K562 (cell line): ENCODE results near the gene GAB1. TPM values are rescaled to one million over a fixed set of nuclear protein-coding genes. Genes with fewer than 3 reads are reported as not detected.

Source experiments
- BRD4 ChIP-seq: fragments of 200-600 bp; sonication (generic); IDR thresholded peaks from 2 replicates; pipeline ENCODE4 v1.6.1; 2017; ENCODE audit warnings: inconsistent platforms
- CBX3 ChIP-seq, 2 experiments: IDR thresholded peaks; 1 replicate in 1 of 2; 2 replicates in 1 of 2; pipeline ENCODE4 v1.6.1; 2012; ENCODE audit warnings: inconsistent platforms in 2 of 2, low read length in 2 of 2, borderline replicate concordance in 1 of 2, control low read depth in 1 of 2
- ESRRA ChIP-seq: fragments of 450-650 bp; IDR thresholded peaks from 2 replicates; pipeline ENCODE4 v1.6.1; 2014; ENCODE audit warnings: low read depth, mild to moderate bottlenecking, moderate library complexity, borderline replicate concordance
- HCFC1 ChIP-seq: IDR thresholded peaks from 2 replicates; pipeline ENCODE4 v1.6.1; 2012; ENCODE audit warnings: low read depth, low read length, improper control_type of control experiment
- HNRNPLL ChIP-seq: fragments of 200-400 bp; formaldehyde crosslinking; IDR thresholded peaks from 2 replicates; pipeline ENCODE4 v1.6.1; 2017; ENCODE audit warnings: low read length, low read depth, mild to moderate bottlenecking; ENCODE audit not compliant: poor library complexity, severe bottlenecking
- IRF1 ChIP-seq: sonication (generic); formaldehyde crosslinking; IDR thresholded peaks from 2 replicates; pipeline ENCODE4 v1.8.0; 2022; ENCODE audit warnings: missing genetic modification reagents, mild to moderate bottlenecking, borderline replicate concordance
- NR2C1 ChIP-seq, 2 experiments: fragments of 450-650 bp; IDR thresholded peaks; 2 replicates each; pipeline ENCODE4 v1.6.1; 2017; ENCODE audit warnings: mild to moderate bottlenecking in 2 of 2, antibody characterized with exemption in 1 of 2, inconsistent platforms in 1 of 2, missing compliant biosample characterization in 1 of 2, missing genetic modification characterization in 1 of 2
- NR3C1 ChIP-seq: sonication (generic); formaldehyde crosslinking; IDR thresholded peaks from 2 replicates; pipeline ENCODE4 v1.8.1; 2022; ENCODE audit warnings: missing genetic modification reagents
- PURB ChIP-seq: sonication (generic); formaldehyde crosslinking; IDR thresholded peaks from 2 replicates; pipeline ENCODE4 v1.9.0; 2021; ENCODE audit warnings: low read depth, mild to moderate bottlenecking, missing genetic modification reagents
- SETDB1 ChIP-seq: IDR thresholded peaks from one replicate; pipeline ENCODE4 v1.6.1; 2012; ENCODE audit warnings: low read length, control low read depth, inconsistent platforms
- SIX5 ChIP-seq, 2 experiments: IDR thresholded peaks; 2 replicates each; pipeline ENCODE4 v1.6.1; 2011; ENCODE audit warnings: low read length in 2 of 2, borderline replicate concordance in 1 of 2, low read depth in 1 of 2, mild to moderate bottlenecking in 1 of 2, moderate library complexity in 1 of 2; ENCODE audit not compliant: insufficient read depth in 1 of 2
- SOX6 ChIP-seq: fragments of 450-650 bp; IDR thresholded peaks from 2 replicates; pipeline ENCODE4 v1.6.1; 2014; ENCODE audit warnings: mild to moderate bottlenecking
- TFE3 ChIP-seq: fragments of 450-650 bp; formaldehyde crosslinking; IDR thresholded peaks from 2 replicates; pipeline ENCODE4 v1.4.0; 2020; ENCODE audit warnings: mild to moderate bottlenecking, mixed read lengths
- XRCC4 ChIP-seq: IDR thresholded peaks from one replicate; pipeline ENCODE4 v1.6.1; 2011; ENCODE audit not compliant: insufficient read depth, insufficient read length; ENCODE audit errors: extremely low read depth
- ZBTB26 ChIP-seq: fragments of 450-650 bp; formaldehyde crosslinking; IDR thresholded peaks from 2 replicates; pipeline ENCODE4 v1.4.0; 2022; ENCODE audit warnings: missing genetic modification characterization
- ZKSCAN8 ChIP-seq: fragments of 200-800 bp; sonication (Bioruptor generic); IDR thresholded peaks from 2 replicates; pipeline ENCODE4 v1.6.1; 2016; ENCODE audit warnings: missing genetic modification characterization, missing compliant biosample characterization
- ZNF507 ChIP-seq: conservative IDR thresholded peaks from 2 replicates; pipeline ENCODE4 v1.6.1; 2017; ENCODE audit warnings: missing genetic modification characterization, missing compliant biosample characterization
- ZNF77 ChIP-seq: fragments of 250-450 bp; sonication (Bioruptor Pico); IDR thresholded peaks from 2 replicates; pipeline ENCODE4 v1.5.0; 2020
- polyA plus RNA-seq, 8 experiments: library from polyadenylated mRNA; depleted of rRNA in 4 of 8; stranded (reverse) in 5 of 8; unstranded in 3 of 8; fragments of >200 nt; fragmentation: Nextera tagmentation in 2 of 8; fragmentation: Illumina TruSeq in 1 of 8; extraction: Ambion mirVana in 2 of 8; extraction: Trizol in 1 of 8; gene quantifications; 2 replicates each; pipeline versions ENCODE4 v1.2.1 to v1.2.3, GENCODE V29; 2011 to 2014; ENCODE audit warnings: inconsistent platforms in 1 of 8, missing spikeins in 1 of 8
- total RNA-seq, 7 experiments: library from RNA; depleted of rRNA in 6 of 7; stranded (reverse); fragments of >200 nt in 6 of 7; fragmentation: Illumina TruSeq in 2 of 7; extraction: Trizol in 2 of 7; gene quantifications; 2 replicates each; pipeline versions ENCODE4 v1.2.1 to v1.2.3, GENCODE V29; 2011 to 2021; ENCODE audit warnings: low replicate concordance in 1 of 7
- TF ChIP-seq, protein P1 (sequence below): fragments of 200-800 bp; sonication (Bioruptor generic); IDR thresholded peaks from 2 replicates; pipeline ENCODE4 v1.6.1; 2017; ENCODE audit warnings: missing genetic modification characterization, missing compliant biosample characterization

The GAB1 gene
- total and polyA plus RNA-seq, 9 of the 15 experiments (the other 6 are each of a cell fraction or from before 2014, with no cell fraction given), result 1.3 to 14.6 (median 7.5) TPM

DNA sequence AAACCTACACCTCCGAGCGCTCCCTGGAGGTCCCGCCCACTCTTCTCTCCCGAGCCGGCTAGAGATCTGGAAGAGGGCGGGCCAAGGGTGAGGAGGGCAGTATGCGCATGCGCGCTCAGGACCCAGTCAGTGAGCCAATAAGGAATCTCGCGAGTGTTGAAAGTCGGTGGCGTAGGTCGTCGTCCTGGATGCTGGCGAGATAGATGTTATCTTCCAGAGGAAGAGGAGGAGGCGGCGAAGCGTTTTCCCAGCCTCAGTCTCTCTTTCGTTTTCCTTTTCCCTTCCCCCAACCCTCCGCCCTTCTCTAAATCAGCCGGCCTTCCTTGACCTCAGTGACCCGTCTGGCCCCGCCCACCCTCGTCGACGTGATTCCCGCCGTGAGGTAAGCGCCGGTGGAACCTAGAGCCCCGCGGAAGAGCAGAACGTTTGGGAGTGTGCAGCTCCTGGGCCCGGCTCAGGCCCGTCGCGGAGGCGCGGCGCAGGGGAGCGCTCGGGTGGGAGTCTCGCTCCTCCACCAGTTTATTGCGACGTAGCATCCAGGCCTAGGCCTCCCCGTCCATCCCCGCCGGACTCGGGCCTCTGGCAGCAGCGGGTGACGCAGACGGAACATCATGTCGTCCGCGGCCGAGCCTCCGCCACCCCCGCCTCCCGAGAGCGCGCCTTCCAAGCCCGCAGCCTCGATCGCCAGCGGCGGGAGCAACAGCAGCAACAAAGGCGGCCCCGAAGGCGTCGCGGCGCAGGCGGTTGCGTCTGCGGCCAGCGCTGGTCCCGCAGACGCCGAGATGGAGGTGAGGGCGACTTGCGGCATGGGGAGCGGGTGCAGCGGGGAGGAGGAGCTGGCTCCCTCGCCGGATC is 176.9 kb downstream of the GAB1 start, which contains the start of gene SMARCA5 (continued):
- TF ChIP-seq ZBTB26 (no peak), CBX3 (IDR thresholded peaks at IDR 0.05; ENCODE audit: borderline replicate concordance in 1 of 2, low read length in 2 of 2) (0 out of 3 replicates have a peak, but pooled peaks of 1 of the 2 experiments have one; percentile 11), TFE3 (no peak), SIX5 (IDR thresholded peaks at IDR 0.05; ENCODE audit: borderline replicate concordance in 1 of 2, insufficient read depth in 1 of 2, low read depth in 1 of 2, low read length in 2 of 2) (no peak), ZNF507 (tag) (no peak), HNRNPLL (peak; percentile 44), PURB (CRISPR knock-in tag) (no peak), NR3C1 (CRISPR knock-in tag) (0 out of 2 replicates have a peak, but pooled peaks have one; percentile 47), SETDB1 (no peak), ESRRA (peak; percentile 47; the same call in 1 of the 2 replicates), HCFC1 (no peak), ZNF77 (CRISPR knock-in tag) (no peak), NR2C1 (IDR thresholded peaks at IDR 0.05) (peak; percentile 89), NR2C1 (tag; IDR thresholded peaks at IDR 0.05) (peak; percentile 89), ZKSCAN8 (CRISPR knock-in tag) (no peak), BRD4 (no peak), IRF1 (CRISPR knock-in tag) (no peak), XRCC4 (no peak), SOX6 (no peak)
- TF ChIP-seq, protein P1, sequence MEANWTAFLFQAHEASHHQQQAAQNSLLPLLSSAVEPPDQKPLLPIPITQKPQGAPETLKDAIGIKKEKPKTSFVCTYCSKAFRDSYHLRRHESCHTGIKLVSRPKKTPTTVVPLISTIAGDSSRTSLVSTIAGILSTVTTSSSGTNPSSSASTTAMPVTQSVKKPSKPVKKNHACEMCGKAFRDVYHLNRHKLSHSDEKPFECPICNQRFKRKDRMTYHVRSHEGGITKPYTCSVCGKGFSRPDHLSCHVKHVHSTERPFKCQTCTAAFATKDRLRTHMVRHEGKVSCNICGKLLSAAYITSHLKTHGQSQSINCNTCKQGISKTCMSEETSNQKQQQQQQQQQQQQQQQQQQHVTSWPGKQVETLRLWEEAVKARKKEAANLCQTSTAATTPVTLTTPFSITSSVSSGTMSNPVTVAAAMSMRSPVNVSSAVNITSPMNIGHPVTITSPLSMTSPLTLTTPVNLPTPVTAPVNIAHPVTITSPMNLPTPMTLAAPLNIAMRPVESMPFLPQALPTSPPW (CRISPR knock-in tag), result peak; percentile 53
